Measurements from ENCODE around the gene SLC35A3. TPM values are rescaled to one million over a fixed set of nuclear protein-coding genes. Genes with fewer than 3 reads are reported as not detected.

Gene SLC35A3
- total and polyA plus RNA-seq, 9 of the 15 experiments (the other 6 are each of a cell fraction or from before 2014, with no cell fraction given), result 3.5 to 21.7 (median 13.2) TPM

- no peaks in the 10 kb centered on the region for H3K27me3 ChIP-seq (ENCODE audit: control insufficient read depth in 2 of 2, insufficient read depth in 2 of 2, low read length in 2 of 2)
- no peak overlapping the region for H3K4me3 ChIP-seq
- TF ChIP-seq JUND (IDR thresholded peaks at IDR 0.05; ENCODE audit: borderline replicate concordance, low read depth, low read length) (no peak), JUND (tag; IDR thresholded peaks at IDR 0.05; ENCODE audit: borderline replicate concordance, low read depth, low read length) (no peak), ATF2 (CRISPR knock-in tag; IDR thresholded peaks at IDR 0.05) (no peak), THRA (IDR thresholded peaks at IDR 0.05) (no peak), SPI1 (IDR thresholded peaks at IDR 0.05; ENCODE audit: borderline replicate concordance, low read depth, low read length) (no peak), HBP1 (CRISPR knock-in tag; IDR thresholded peaks at IDR 0.05) (no peak), TOE1 (IDR thresholded peaks at IDR 0.05; ENCODE audit: borderline replicate concordance) (no peak), TOE1 (CRISPR knock-in tag; IDR thresholded peaks at IDR 0.05; ENCODE audit: borderline replicate concordance, low read depth) (no peak), ZNF282 (CRISPR knock-in tag; IDR thresholded peaks at IDR 0.05) (no peak), NR4A1 (CRISPR knock-in tag; IDR thresholded peaks at IDR 0.05) (no peak), NR4A1 (tag; IDR thresholded peaks at IDR 0.05) (no peak), NCOA6 (IDR thresholded peaks at IDR 0.05) (no peak), GABPB2 (CRISPR knock-in tag; conservative IDR thresholded peaks at IDR 0.05) (no peak), ETS1 (conservative IDR thresholded peaks at IDR 0.05; ENCODE audit: control insufficient read depth, low read depth, low read length) (no peak)
- BruUV-seq (replicated peaks), result no TSS peak
- no peaks in the 10 kb centered on the region for H3K9me3 ChIP-seq (replicated peaks; ENCODE audit: control insufficient read depth, insufficient read depth, low read depth, low read length)
- H3K9me1 ChIP-seq (ENCODE audit: control insufficient read depth, insufficient read depth, low read length), result no peaks in the 10 kb centered on the region
- CTCF ChIA-PET (ENCODE audit: low intra/inter-chr PET ratio), result no interaction called here
- intact Hi-C loops (cut with micrococcal nuclease) (no loop called here), in situ Hi-C loops (cut with MboI) (no loop called here)
- H3K4me1 ChIP-seq (replicated peaks in 1 of 2; ENCODE audit: control insufficient read depth in 2 of 2, insufficient read depth in 2 of 2, low read length in 2 of 2), result peaks cover 0 to 8% of the 10 kb centered on the region in 2 experiments; a peak in 2 of 5 replicates
- H4K20me1 ChIP-seq (replicated peaks; ENCODE audit: control insufficient read depth, insufficient read depth, low read length), result no peaks in the 10 kb centered on the region
- H3K27ac ChIP-seq (ENCODE audit: extremely low read depth, low read depth, low read length), result no peak overlapping the region
- no peak for ATAC-seq
- H3K4me2 ChIP-seq (ENCODE audit: insufficient read depth, low read length), result no peak overlapping the region
- no peaks in the 10 kb centered on the region for H3K36me3 ChIP-seq (ENCODE audit: control insufficient read depth, insufficient read depth, low read length)
- no peak overlapping the region for H2AFZ ChIP-seq (ENCODE audit: low read depth, low read length)
- no peaks in the 10 kb centered on the region for H3K79me2 ChIP-seq (ENCODE audit: control insufficient read depth, insufficient read depth, low read length)
- POLR2A ChIA-PET, result interaction anchor here (0.6 kb wide), 1 partner anchor 40 kb away, joined by 3 read pairs; no protein-coding TSS in a partner anchor
- no peak for FAIRE-seq
- H3K9ac ChIP-seq (ENCODE audit: insufficient read depth in 1 of 2, low read depth in 2 of 2, low read length in 2 of 2), result no peak overlapping the region
- no peak for DNase-seq (ENCODE audit: extremely low read depth in 1 of 4, low spot score in 3 of 4)
These were observed 35.0 kb upstream of the SLC35A3 start for GRCh38 chr1:99934801-99935200.
